GM23338 (cell line): ENCODE measurements around the gene C2CD3.

Source experiments
- CREB1 ChIP-seq: fragments of 250-450 bp; sonication (Bioruptor Pico); IDR thresholded peaks from 2 replicates; pipeline ENCODE4 v1.5.0; 2020; ENCODE audit warnings: low read depth, mild to moderate bottlenecking, moderate library complexity
- EZH2 ChIP-seq: fragments of 200-600 bp; sonication (generic); IDR thresholded peaks from one replicate; pipeline ENCODE4 v1.8.0; 2017; ENCODE audit warnings: antibody characterized with exemption, mild to moderate bottlenecking, low read depth; ENCODE audit not compliant: unreplicated experiment
- EZH2phosphoT487 ChIP-seq: fragments of 200-600 bp; sonication (generic); IDR thresholded peaks from one replicate; pipeline ENCODE4 v1.8.1; 2018; ENCODE audit warnings: antibody characterized with exemption; ENCODE audit not compliant: unreplicated experiment
- JUNB ChIP-seq: IDR thresholded peaks from one replicate; pipeline ENCODE4 v1.6.1; 2016; ENCODE audit warnings: antibody characterized with exemption; ENCODE audit not compliant: unreplicated experiment
- NANOG ChIP-seq: IDR thresholded peaks from 2 replicates; pipeline ENCODE4 v1.6.1; 2016; ENCODE audit warnings: antibody characterized with exemption, borderline replicate concordance
- POLR2AphosphoS5 ChIP-seq: IDR thresholded peaks from 2 replicates; pipeline ENCODE4 v1.6.1; 2016; ENCODE audit warnings: antibody characterized with exemption, low read depth
- STAT1 ChIP-seq: IDR thresholded peaks from one replicate; pipeline ENCODE4 v1.6.1; 2016; ENCODE audit warnings: antibody characterized with exemption; ENCODE audit not compliant: unreplicated experiment
- ZNF114 ChIP-seq: fragments of 250-450 bp; sonication (Bioruptor Pico); IDR thresholded peaks from 2 replicates; pipeline ENCODE4 v1.5.0; 2020; ENCODE audit warnings: mild to moderate bottlenecking, moderate library complexity
- ZNF331 ChIP-seq: fragments of 250-450 bp; sonication (Bioruptor Pico); IDR thresholded peaks from 2 replicates; pipeline ENCODE4 v1.5.0; 2020; ENCODE audit warnings: low read depth, mild to moderate bottlenecking, moderate library complexity
- TF ChIP-seq, protein P1 (sequence below): IDR thresholded peaks from 2 replicates; pipeline ENCODE4 v1.6.1; 2016; ENCODE audit warnings: antibody characterized with exemption
- TF ChIP-seq, protein P2 (sequence below): IDR thresholded peaks from one replicate; pipeline ENCODE4 v1.6.1; 2018; ENCODE audit warnings: antibody characterized with exemption; ENCODE audit not compliant: unreplicated experiment
- TF ChIP-seq, protein P3 (sequence below), 2 experiments: fragments of 200-600 bp in 1 of 2; sonication (generic) in 1 of 2; conservative IDR thresholded peaks; 2 replicates each; pipeline versions ENCODE4 v1.5.1 to v1.6.1; 2016 to 2017; ENCODE audit warnings: antibody characterized with exemption in 2 of 2, low read depth in 2 of 2, mild to moderate bottlenecking in 2 of 2, moderate library complexity in 1 of 2
- TF ChIP-seq, protein P4 (sequence below): fragments of 250-450 bp; sonication (Bioruptor Pico); IDR thresholded peaks from 2 replicates; pipeline ENCODE4 v1.5.0; 2020; ENCODE audit warnings: mild to moderate bottlenecking, moderate library complexity

DNA sequence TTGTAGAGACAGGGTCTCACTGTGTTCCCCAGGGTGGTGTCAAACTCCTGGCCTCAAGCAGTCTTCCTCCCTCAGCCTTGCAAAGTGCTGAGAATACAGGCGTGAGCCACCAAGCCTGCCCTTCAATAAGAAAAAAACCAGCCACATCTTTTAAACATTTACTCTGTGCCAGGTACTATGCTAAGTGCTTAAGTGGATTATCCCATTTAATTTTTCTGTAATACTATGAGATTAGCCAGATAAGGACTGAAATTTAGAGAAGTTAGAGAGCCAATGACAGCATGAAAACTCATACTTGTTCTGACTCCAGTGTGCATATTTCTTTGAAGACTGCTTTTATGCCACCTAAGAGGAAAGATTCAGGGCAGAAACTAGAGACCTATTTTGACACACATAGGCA lies 35.9 kb upstream of the C2CD3 start:
- TF ChIP-seq, protein P1, sequence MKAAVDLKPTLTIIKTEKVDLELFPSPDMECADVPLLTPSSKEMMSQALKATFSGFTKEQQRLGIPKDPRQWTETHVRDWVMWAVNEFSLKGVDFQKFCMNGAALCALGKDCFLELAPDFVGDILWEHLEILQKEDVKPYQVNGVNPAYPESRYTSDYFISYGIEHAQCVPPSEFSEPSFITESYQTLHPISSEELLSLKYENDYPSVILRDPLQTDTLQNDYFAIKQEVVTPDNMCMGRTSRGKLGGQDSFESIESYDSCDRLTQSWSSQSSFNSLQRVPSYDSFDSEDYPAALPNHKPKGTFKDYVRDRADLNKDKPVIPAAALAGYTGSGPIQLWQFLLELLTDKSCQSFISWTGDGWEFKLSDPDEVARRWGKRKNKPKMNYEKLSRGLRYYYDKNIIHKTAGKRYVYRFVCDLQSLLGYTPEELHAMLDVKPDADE: no peak
- TF ChIP-seq, protein P2, sequence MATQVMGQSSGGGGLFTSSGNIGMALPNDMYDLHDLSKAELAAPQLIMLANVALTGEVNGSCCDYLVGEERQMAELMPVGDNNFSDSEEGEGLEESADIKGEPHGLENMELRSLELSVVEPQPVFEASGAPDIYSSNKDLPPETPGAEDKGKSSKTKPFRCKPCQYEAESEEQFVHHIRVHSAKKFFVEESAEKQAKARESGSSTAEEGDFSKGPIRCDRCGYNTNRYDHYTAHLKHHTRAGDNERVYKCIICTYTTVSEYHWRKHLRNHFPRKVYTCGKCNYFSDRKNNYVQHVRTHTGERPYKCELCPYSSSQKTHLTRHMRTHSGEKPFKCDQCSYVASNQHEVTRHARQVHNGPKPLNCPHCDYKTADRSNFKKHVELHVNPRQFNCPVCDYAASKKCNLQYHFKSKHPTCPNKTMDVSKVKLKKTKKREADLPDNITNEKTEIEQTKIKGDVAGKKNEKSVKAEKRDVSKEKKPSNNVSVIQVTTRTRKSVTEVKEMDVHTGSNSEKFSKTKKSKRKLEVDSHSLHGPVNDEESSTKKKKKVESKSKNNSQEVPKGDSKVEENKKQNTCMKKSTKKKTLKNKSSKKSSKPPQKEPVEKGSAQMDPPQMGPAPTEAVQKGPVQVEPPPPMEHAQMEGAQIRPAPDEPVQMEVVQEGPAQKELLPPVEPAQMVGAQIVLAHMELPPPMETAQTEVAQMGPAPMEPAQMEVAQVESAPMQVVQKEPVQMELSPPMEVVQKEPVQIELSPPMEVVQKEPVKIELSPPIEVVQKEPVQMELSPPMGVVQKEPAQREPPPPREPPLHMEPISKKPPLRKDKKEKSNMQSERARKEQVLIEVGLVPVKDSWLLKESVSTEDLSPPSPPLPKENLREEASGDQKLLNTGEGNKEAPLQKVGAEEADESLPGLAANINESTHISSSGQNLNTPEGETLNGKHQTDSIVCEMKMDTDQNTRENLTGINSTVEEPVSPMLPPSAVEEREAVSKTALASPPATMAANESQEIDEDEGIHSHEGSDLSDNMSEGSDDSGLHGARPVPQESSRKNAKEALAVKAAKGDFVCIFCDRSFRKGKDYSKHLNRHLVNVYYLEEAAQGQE: no peak
- TF ChIP-seq, protein P3, sequence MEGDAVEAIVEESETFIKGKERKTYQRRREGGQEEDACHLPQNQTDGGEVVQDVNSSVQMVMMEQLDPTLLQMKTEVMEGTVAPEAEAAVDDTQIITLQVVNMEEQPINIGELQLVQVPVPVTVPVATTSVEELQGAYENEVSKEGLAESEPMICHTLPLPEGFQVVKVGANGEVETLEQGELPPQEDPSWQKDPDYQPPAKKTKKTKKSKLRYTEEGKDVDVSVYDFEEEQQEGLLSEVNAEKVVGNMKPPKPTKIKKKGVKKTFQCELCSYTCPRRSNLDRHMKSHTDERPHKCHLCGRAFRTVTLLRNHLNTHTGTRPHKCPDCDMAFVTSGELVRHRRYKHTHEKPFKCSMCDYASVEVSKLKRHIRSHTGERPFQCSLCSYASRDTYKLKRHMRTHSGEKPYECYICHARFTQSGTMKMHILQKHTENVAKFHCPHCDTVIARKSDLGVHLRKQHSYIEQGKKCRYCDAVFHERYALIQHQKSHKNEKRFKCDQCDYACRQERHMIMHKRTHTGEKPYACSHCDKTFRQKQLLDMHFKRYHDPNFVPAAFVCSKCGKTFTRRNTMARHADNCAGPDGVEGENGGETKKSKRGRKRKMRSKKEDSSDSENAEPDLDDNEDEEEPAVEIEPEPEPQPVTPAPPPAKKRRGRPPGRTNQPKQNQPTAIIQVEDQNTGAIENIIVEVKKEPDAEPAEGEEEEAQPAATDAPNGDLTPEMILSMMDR (conservative IDR thresholded peaks at IDR 0.05; ENCODE audit: low read depth in 2 of 2): no peak
- TF ChIP-seq EZH2phosphoT487 (no peak), POLR2AphosphoS5 (no peak), EZH2 (no peak), CREB1 (CRISPR knock-in tag) (no peak), ZNF331 (no peak), NANOG (no peak), JUNB (no peak), STAT1 (no peak), ZNF114 (CRISPR knock-in tag) (no peak)
- TF ChIP-seq, protein P4, sequence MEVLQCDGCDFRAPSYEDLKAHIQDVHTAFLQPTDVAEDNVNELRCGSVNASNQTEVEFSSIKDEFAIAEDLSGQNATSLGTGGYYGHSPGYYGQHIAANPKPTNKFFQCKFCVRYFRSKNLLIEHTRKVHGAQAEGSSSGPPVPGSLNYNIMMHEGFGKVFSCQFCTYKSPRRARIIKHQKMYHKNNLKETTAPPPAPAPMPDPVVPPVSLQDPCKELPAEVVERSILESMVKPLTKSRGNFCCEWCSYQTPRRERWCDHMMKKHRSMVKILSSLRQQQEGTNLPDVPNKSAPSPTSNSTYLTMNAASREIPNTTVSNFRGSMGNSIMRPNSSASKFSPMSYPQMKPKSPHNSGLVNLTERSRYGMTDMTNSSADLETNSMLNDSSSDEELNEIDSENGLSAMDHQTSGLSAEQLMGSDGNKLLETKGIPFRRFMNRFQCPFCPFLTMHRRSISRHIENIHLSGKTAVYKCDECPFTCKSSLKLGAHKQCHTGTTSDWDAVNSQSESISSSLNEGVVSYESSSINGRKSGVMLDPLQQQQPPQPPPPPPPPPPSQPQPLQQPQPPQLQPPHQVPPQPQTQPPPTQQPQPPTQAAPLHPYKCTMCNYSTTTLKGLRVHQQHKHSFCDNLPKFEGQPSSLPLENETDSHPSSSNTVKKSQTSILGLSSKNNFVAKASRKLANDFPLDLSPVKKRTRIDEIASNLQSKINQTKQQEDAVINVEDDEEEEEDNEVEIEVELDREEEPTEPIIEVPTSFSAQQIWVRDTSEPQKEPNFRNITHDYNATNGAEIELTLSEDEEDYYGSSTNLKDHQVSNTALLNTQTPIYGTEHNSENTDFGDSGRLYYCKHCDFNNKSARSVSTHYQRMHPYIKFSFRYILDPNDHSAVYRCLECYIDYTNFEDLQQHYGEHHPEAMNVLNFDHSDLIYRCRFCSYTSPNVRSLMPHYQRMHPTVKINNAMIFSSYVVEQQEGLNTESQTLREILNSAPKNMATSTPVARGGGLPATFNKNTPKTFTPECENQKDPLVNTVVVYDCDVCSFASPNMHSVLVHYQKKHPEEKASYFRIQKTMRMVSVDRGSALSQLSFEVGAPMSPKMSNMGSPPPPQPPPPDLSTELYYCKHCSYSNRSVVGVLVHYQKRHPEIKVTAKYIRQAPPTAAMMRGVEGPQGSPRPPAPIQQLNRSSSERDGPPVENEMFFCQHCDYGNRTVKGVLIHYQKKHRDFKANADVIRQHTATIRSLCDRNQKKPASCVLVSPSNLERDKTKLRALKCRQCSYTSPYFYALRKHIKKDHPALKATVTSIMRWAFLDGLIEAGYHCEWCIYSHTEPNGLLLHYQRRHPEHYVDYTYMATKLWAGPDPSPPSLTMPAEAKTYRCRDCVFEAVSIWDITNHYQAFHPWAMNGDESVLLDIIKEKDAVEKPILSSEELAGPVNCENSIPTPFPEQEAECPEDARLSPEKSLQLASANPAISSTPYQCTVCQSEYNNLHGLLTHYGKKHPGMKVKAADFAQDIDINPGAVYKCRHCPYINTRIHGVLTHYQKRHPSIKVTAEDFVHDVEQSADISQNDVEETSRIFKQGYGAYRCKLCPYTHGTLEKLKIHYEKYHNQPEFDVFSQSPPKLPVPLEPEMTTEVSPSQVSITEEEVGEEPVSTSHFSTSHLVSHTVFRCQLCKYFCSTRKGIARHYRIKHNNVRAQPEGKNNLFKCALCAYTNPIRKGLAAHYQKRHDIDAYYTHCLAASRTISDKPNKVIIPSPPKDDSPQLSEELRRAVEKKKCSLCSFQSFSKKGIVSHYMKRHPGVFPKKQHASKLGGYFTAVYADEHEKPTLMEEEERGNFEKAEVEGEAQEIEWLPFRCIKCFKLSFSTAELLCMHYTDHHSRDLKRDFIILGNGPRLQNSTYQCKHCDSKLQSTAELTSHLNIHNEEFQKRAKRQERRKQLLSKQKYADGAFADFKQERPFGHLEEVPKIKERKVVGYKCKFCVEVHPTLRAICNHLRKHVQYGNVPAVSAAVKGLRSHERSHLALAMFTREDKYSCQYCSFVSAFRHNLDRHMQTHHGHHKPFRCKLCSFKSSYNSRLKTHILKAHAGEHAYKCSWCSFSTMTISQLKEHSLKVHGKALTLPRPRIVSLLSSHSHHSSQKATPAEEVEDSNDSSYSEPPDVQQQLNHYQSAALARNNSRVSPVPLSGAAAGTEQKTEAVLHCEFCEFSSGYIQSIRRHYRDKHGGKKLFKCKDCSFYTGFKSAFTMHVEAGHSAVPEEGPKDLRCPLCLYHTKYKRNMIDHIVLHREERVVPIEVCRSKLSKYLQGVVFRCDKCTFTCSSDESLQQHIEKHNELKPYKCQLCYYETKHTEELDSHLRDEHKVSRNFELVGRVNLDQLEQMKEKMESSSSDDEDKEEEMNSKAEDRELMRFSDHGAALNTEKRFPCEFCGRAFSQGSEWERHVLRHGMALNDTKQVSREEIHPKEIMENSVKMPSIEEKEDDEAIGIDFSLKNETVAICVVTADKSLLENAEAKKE (CRISPR knock-in tag): no peak
